NCI-H524 (cell line): ENCODE measurements around the gene PALD1.
A peak's percentile ranks its signal among the peaks of the same experiment; 100 is the strongest.

ENCODE experiments used
- DNase-seq, 2 experiments: peaks; one replicate each; lab custom pipeline; 2025; lab: John Stamatoyannopoulos, UW

The PALD1 gene

DNA sequence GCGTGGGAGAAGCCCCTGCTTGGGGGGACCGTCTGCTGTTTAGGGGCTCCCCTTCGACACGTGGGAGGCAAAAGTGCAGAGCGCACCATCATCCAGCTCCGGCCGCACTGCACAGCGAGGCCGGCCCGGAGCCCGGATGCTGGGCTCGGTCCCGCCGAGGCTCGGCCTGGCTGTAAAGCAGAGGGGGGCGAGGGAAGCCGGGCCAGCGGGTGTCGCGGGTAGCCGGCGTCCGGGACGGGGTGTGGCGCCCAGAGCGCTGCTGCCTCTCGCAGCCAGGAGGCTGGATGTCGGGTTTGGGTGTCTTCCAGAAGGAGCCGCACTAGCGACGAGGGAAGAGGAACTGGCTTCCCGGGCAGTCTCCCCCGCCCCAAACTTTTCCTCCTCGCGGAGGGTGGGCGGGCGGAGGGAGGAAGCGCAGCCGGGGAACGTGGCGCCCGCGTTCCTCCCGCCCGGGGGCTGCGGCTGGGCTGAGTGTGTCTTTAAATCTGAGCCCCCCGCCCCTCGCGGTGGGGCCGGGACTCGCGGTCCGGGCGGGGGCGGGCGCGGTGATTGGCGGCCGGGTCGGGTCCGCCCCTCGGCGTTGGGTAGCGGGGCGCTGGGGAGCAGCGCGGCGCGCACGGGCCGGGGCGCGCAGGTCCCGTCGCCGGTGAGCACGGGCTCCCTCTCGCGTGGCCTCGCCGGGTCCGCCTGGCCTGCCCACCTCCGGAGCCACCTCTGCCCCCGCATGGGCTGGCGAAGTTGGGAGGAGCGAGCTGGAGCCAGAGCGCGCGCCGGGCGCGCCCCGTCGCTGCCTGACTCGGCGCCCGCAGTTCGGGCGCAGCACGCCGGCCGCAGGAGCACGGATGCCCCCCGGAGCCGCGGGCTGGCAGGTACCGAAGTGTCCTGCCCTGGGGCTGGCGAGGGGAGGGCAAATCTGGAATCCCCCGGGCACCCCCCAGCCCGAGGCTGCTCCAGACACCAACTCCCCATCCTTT is at the start of gene PALD1:
Gene PALD1, plus strand, starts transcription at position 577 of the 974 bp plus-strand sequence. CDS start 47,185 bp downstream, outside the sequence.
- DNase-seq: peak; percentile 16 to 42

GRCh38 chr10:70430493-70431445 is 47.8 kb upstream of the PALD1 start:
- no peak for DNase-seq

DNA sequence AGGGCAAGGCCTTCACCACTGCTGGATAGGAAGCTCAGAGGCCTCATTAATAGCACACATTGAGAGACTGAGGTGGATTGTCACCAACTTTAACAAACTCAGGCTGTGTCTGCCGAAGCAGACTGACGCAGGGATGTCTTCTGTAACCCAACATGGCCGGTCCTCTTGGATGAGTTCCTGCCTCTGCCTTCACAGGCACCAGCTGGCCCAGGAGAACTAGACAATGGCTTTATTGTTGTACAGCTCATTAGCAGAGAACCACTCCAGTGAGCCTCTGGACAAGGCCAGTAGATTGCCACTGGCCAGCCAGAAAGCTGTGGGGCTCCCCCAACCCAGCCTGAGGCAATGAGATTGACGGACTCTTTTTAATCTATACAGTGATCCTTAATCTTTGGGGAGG is 46.5 kb upstream of the PALD1 start:
- DNase-seq: no peak

DNA sequence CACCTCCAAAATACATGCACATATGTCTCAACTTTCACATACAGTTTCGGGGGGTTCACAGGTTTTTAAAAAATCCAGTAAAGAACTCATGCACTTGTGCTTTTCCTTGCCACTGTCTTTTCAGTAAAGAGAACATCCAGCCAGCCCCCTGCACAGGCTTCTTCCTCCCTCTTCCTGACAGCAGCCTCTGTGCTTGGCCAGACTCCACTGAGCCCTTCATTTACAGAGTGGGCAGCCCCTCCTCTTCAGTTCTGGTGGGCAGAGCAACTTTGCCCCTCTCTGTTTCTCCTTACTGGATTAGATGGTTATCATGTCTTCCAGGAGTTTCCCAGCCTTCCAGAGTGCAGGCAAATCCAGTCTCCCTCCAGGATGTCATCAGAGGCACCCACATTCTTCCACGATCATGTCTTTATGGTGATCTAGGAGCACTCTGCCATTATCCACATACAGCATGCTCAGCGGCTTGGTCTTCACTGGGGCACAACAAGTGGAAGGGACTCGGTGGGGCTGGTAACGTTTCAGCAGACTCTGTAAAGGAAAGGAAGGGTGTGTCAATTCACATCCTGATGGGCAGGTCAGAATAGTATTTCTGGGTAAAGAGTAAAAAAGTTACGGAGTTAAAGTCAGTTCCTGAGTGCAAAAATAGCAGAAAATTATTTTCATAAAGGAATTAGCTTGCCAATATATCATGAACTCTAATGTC is 45.9 kb upstream of the PALD1 start:
- DNase-seq: no peak

- no peak for DNase-seq
Observed at GRCh38 chr10:70433581-70434280, 44.8 kb upstream of the PALD1 start.

- no peak for DNase-seq
Observed at GRCh38 chr10:70435241-70436085, 43.1 kb upstream of the PALD1 start.

DNA sequence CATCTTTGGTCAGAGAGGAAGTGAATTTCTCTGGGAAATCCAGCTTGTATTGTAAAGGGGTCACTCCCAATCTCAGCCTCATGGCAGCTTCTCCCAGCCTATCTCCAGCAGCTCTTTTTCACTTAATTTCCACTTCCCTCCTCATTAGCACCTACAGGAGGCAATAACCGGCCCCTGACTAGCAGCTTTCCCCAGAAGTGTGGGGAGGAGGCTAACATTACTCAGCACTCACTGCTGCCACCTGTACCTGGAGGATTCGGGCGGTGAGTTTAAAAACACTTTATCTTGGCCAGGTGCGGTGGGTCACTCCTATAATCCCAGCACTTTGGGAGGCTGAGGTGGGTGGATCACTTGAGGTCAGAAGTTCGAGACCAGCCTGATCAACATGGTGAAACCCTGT is 40.8 kb upstream of the PALD1 start:
- no peak for DNase-seq

GRCh38 chr10:70440296-70441160 is 38.0 kb upstream of the PALD1 start:
- DNase-seq: no peak

- DNase-seq: peak in 1 of 2 experiments; percentile 6
Observed at GRCh38 chr10:70441161-70441894, 37.2 kb upstream of the PALD1 start, which contains the start of gene NODAL. NODAL (minus strand) TSS chr10:70441681; CDS start chr10:70441667, 14 bp downstream.

GRCh38 chr10:70441895-70442309 is 36.7 kb upstream of the PALD1 start:
- DNase-seq: no peak

DNA sequence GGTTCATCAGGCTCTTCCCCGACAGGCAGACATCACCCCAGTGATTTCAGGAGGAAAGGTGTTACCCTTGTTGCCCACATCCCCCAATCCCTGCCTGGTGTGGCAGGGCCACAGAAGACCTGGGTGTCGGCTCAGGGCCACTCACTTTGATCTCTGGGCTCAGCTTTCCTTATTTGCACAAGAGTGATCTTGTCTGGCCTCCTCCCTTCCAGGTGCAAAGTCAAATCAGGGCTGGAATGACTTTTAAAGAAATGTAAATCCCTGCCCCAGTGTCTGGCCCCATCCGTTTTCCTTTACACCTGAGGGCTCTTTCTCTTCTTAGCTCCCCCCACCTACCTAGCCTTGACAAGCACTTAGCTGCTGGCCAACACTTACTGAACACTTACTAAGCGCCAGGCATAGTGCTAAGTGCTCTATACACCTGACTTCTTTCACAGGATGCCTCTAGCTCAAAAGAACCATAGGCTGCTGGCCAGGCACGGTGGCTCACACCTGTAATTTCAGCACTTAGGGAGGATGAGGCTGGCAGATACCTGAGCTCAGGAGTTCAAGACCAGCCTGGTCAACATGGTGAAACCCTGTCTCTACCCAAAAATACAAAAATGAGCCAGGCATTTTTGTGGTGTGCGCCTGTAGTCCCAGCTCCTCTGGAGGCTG is 36.1 kb upstream of the PALD1 start:
- DNase-seq: no peak

DNA sequence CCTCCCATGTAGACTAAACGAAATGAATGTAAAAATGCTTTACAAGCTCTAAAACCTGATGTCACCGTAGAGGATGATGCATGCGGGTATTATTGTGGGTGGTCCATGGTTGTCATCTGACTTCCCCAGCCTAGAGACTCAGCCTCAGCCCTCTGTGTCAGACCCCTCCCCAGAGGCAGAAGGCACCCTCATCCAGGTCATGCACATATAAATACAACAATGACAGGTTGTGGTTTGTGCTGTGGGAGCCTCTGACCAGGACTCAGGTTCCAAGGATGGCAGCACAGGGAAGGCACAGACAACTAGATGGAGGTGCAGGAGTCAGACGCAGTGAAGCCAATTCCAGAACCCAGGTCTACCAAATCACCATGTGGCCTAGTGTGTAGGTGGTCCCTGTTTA is 33.8 kb upstream of the PALD1 start:
- DNase-seq: no peak

DNA sequence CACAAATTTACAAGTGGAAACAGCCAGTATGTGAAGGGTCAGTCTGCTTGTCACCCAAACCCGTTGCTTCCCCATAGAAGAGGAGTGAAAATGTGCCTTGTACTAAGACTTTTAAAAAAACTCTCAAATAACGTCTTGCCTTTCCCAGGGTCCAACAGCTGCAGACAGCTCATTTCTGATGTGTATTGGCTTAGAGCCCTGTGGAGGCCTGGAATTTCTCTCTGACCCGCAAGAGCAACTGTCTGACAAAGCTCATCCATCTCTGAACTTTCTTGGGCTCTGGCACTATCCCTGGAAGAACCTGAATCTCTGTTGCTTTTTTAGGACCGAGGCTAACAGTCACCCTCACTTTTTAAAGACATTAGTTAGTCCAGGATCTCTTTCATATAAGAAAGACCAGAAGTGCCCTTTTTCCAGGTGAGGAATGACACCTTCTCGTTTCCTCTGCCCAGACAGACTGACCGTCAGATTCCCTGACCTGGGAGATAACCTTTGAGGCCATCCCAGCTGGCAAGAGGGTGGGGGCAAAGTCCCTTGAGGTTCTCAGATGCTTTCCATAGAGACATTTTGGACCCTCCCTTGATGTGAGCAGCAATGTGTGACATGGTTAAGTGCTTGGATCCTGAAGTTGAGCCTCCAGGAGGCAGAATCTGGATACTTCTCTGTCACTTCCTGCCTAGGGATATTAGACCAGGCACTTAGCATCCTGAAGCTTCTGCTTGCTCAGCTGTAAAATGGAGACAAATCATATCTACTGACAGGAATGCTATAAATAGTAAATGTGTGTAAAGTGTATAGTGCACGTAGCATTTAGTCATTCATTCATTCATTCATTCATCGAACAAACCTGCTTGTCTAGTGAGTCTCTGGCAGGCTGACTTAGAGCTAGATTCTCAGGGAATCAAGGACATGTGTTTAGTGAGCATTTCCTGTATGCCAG is 32.6 kb upstream of the PALD1 start:
- DNase-seq: no peak

DNA sequence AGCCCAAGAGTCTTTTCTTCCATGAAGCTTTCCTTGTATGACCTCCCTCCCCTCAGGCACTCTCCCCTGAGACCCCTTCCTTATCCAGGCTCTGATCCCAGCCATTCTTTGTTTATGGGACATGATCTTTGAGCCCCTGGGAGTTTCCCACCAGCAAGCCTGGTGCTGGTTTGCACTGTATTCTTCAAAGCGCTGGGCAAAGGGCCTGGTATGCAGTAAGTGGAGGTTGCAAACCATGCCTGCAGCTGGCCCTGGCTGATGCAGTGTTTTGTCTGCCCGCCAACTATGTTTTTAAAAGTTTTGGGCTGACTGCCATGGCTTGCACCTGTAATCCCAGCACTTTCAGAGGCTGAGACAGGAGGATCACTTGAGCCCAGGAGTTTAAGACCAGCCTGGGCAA is 30.3 kb upstream of the PALD1 start:
- DNase-seq: no peak

GRCh38 chr10:70455213-70455630 is 23.3 kb upstream of the PALD1 start:
- no peak for DNase-seq

DNA sequence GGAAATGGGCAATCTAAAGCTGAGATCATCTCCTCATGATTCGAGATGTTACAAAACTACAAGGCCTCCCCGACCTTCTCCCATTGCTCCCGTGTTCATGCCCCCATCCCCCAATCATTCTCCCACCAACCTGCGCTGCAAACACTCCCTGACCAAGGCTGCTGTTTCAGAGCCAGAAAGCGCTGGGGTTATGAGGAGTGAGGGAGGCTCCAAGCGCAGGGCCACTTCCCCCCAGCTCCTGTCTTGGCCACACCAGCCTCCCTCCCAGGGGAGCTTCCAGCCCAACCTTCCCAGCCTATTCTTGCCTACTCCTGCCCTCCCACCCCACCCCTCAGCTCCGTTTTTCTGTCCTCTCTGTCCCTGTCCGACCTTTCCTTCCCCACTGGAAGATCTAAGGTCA is 22.4 kb upstream of the PALD1 start:
- no peak for DNase-seq
